SIG-M5 treated with dmso at 0.1 percent for 504 hours (cell line): ENCODE data around the gene JARID2.

Experiments
- DNase-seq: peaks from one replicate; lab custom pipeline; 2025; ENCODE audit not compliant: unreplicated experiment; lab: John Stamatoyannopoulos, UW

Gene JARID2

DNA sequence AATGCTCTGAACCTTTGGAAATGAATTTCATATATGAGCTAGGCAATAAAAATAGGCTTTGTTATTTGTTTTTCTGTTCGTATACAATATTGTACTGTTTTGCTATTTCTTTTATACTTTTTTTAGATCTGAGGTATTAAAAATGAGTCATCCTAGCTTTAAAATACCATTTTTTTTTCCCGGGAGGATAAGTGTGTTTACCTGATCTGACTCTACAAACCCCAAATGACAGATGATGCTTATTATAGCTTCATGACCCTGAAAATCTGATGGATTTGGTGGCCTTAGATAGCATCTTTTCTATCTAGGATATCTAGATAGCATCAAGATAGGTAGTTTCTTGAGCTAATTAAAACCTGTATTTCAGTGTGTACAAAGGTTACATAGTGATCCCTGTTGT lies 210.6 kb downstream of the JARID2 start:
- DNase-seq: no peak

DNA sequence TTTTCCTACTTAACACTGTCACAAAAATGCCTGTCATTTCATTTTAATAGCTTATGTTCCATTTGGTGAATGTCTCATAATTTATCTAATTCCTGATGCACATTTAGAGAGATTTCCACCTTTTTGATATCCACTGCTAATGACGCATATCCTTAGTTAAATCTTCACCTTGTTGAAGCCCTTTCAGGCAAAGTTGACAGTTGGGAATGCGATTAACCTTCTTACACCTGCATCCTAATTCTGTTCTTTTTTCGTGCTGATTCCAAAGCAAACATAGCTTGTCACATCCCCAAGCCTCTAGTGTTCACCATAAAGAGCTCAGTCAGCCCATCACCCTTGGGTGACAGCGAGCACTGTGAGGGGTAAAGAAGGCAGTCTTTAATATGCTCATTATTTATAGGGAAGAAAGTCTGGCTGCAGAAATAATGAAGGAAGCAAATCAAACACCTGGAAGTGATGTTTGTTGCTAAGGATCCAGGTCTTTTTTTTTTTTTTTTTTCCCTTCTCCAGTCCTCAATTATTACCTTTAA lies 211.3 kb downstream of the JARID2 start:
- no peak for DNase-seq

DNA sequence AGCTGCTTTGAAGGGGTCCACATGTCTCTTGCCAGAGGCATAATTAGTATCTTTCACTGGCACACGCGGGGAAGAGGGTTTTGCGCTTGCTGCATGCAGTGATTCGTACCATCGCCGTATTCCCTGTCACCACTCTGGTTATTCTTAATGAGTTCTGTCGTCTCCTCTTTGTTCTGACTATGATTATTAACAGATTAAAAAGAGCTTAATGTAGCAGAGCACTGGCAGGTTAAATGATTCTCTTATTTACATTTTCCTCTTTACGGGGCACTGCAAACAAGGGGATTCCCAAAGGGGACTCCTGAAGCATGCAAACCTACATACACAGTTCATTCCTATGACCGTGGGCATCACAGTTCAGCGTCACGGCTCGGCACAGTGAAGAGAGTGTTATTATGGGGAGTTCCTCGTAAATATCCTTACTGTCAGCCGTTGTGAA lies 212.2 kb downstream of the JARID2 start:
- no peak for DNase-seq

DNA sequence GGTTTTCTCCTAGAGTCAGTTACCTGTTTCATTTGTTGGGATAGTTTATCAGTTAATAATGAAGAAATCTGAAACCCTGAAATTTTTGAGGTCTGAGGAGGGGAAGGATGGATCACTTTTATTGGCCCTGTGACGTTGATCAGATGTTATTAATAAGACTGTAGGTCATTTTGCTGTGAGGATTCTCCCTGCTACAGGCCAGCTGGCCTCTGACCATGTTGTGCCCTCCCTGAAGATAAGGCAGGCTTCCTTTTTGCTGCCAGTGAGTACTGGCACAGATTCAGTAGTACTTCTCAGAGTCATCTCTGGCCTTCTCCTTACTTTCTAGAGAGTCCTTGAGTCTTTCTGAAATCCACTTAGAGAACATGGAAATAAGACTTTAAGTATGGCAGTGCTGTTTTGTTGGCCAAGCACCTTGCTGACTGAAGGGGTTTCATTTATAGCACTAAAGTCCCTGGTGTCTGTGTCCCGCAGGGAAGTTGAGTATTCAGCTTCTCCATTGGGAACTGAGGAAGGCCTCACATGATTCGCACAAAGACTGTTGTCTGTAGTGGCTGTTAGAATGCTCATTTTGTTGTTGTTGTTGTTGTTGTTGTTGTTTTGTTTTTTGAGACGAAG lies 214.3 kb downstream of the JARID2 start:
- DNase-seq: no peak

DNA sequence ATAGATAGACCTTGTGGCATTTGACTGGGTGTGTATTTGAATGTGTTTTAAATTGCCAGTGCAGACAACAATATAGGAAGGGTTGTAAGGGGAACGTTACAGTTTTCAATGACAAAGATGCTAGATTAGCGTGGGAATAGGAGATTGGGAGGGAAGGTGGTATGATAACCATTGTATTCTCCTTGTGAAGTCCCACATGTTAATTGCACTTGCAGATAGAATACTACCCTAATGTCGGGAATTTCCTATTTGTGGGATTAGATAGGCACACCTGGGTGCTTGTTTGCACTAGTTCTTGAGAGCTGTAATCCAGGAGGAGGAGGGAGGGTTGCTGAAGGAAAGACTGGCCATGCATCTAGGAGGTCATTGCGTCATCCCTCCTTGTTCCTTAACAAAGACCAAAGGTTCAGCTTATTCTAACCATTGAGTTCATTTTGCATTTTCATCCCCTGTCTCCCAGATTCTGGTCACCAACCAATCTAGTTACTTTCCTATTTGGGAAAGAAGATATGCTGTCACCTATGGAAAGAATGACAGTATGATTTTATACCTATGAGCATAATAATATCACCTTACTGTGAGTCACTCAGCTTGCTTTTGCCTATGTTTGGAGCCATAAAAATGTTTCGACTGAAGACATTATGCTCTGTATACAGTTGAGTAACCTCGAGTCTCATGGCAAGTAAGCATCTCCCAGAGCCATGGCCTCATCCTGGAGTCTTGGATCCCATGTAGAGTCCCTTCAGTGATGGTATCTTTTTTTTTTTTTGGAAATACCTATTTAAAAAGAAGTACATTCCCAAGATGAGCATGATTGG lies 215.5 kb downstream of the JARID2 start:
- no peak for DNase-seq

DNA sequence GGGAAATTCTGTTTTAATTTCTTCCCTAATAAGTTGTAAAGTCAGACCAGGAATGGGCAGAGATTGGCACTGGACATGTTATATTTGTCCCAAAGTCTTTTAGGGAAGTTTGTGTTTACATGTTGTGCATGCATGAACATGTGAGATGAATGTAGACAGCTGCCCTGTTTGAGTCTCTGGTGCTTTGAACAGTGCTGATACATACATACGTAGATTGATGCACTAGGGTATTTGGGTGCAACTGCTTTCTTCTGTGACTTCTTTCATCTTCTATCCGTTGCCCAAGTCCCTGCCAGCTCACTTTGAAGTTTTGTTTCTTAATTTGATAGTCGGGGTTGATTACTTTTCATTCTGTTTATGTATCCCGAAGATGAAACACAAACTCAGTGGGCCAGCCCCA lies 216.4 kb downstream of the JARID2 start:
- DNase-seq: no peak

DNA sequence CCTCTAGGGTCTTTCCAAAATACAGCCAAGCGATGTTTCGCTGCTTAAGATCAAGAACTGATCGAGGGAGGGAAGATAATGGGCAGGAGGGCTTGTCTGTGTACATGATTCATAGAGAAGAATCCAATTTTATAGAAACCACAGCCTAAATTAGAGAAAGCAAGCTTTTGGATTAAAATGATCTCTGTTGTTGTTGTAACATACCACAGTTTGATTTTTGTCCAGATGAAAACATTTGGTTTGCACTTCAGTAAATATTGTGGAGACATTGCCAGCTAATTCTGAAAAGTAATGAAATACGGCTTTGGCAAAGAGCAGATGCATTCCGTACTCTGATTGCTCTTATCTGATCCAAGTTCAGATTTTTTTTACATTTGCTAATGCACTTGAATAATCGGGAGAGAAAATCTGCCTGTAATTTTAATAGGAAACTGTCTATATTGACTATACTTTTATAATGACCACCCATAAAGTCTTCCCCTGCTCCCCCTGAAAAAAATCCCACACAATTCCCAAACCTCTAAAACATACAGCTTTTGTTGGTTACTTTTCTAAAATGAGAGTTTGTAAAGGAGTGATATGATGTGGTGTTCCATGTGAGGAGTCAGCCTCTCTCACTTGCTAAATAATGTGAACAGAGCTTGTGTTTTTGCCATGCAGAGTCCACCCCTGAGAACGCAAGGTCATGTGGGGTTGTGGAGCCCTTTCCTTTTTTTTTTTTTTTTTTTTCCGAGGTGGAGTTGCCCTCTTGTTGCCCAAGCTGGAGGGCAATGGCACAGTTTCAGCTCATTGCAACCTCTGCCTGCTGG lies 217.1 kb downstream of the JARID2 start:
- DNase-seq: no peak

DNA sequence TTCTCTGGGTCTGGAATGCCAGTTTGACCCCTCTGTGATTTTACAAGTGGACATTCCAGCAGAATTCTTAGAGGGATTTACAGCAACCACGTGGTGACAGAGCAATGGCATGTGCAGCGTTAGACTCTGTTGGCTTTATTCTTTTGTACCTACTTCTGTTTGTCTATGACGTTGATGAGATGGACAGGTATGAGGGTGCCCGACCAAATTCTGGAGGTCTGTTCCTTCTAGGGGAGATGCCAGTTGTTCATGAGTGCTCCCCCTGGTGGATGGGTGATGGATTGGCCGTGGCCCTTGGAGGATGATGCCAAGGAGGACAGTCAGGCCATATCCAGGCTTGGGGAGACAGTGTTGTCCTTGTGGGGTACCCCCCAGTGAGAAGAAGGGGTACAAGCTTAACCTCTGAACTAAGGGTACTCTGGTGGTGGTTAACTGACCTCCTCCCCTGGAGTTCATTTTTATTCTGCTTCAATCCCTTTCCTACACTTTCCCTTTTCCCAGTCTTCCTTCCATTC lies 218.4 kb downstream of the JARID2 start:
- peak; percentile 34 for DNase-seq

DNA sequence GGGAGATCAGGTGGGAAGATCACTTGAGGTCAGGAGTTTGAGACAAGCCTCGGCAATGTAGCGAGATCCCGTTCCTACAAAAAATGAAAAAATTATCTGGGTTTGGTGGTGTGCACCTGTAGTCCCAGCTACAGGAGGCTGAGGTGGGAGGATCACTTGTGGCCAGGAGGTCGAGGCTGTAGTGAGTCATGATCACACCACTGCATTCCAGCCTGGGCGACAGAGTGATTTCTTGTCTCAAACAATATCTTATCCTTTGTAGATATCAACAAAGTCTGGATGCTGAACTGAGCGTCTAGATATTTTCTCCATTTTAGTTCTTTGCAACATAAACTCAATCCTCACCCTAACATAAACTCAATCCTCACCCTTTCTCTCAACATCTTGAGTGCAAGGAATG lies 219.3 kb downstream of the JARID2 start:
- DNase-seq: no peak

DNA sequence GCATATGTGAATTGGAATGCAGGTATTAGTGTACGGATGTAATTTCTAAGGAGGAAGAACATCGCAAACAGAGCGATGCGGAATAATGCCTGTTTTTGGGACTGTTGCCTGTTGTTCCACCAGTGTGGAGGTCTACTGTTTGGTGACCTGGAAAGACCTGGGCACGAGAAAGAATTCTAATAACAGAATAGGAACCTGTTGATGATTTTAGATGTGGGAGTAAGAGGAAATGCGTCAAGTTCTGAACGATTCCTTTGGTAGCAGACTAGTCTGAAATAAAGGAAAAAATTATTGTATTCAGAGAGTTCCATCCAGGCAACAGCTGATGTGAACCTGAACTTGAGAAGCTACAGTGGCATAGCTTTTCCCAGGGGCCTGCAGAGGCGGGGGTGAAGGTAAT lies 224.9 kb downstream of the JARID2 start:
- no peak for DNase-seq

DNA sequence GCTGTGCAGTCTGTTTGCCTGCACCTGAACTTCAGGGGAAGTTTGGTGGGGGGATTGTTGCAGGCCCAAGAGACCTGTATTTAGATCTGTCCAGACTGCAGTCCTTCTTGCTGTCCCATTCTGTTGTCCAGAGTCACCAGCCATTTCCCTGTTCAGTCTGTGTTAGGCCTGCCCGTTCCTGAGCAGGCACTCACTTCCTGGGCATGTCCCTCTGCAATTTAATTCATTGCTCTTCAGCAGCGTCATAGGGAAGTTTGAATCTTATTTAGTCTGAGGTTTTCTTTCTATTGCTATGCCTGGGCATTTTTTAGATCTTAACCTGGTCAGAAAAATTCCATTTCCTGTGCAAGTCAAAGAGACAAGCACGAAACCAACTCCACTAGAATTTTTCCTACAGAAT lies 226.8 kb downstream of the JARID2 start:
- no peak for DNase-seq

DNA sequence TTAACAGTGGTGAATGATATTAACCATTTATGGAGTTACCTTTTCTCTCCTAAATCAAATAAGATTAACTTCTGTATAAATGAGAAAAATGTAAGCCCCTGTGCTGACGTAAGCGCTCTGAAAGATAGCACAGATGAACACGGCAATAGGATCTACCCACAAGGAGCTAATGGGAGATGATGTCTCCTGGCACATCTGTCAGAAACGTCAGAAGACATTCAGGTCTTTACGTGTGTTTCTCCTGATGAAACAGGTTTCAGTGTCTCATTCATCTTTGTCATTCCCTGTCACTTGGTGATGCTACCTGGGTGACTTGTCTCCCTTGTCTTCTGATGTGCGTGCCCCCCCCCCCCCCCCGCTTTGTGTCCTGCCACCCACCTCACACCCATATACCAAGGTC lies 227.3 kb downstream of the JARID2 start:
- DNase-seq: no peak

DNA sequence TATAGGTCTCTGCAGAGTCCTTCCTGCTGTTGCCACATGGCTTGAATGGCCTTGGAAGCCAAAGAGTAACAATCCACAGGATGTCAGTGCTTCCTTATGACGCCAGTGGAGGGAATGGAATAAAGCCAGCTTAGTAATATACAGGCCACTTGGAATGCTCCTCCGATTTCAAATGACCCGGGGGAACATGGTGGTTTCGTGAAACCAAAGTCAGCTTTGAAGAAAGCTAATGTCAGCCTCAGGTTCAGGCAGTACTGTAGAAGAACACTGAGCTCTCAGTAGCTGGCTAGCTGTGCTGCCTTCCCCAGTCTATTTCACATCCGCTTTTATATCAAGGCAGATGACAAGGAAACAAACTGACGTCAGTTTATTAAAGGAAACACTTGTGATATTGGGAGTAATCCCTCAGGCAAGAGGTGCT lies 227.9 kb downstream of the JARID2 start:
- no peak for DNase-seq

DNA sequence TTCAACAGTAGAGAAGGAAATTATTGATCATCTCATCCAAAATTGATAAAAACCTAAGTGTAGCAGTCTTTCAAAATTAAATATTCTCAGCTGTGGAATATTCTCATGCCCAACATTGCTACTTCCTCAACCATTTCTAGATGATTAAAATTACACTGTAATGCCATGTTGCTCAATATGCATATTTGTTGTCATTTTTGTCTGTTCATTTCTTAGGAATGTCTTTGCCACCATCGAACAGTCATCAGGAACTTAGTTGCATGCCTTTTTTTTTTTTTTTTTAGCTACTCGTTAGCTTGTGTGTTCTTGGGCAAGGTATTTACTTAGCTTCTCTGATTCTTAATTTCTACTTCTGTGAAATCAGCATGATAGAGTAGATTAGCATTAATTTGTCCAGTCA lies 228.3 kb downstream of the JARID2 start:
- no peak for DNase-seq

DNA sequence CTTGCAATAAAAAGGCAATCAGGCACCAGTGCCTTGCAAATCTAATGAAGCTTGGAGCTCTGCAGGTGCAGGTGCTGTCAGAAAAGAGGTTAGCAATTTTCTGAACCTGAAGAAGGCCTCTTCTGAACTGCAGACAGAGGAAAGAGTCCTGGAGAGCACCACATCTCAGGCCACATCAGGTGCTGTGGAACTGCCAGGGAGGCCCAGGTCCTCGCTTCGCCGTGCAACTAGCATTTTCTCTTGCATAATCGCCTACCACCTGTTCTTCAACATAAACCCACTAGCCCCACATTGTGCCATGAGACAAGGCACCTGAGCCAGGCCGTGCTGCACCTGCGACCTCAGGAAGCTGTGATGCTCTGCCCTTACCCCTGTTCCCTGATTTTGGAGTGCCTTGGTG lies 229.4 kb downstream of the JARID2 start:
- no peak for DNase-seq

DNA sequence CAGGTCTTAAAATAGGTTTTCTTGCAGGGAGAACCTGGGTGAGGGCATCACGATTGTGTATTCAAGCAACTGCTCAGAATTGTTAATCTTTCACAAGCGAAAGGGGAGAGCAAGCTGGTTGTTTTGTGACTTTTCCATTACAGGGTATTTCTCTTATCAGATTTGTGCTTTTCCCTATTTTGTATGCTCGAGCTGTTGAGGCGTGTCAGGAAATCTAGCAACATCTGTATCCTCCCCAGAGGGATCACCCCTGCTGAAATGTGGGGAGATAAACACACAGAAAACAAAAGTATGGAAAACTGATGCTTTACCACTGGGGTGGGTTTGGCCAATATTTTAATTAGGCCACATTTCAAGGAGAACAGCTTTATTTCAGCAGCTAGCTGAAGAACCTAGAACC lies 230.0 kb downstream of the JARID2 start:
- DNase-seq: no peak

DNA sequence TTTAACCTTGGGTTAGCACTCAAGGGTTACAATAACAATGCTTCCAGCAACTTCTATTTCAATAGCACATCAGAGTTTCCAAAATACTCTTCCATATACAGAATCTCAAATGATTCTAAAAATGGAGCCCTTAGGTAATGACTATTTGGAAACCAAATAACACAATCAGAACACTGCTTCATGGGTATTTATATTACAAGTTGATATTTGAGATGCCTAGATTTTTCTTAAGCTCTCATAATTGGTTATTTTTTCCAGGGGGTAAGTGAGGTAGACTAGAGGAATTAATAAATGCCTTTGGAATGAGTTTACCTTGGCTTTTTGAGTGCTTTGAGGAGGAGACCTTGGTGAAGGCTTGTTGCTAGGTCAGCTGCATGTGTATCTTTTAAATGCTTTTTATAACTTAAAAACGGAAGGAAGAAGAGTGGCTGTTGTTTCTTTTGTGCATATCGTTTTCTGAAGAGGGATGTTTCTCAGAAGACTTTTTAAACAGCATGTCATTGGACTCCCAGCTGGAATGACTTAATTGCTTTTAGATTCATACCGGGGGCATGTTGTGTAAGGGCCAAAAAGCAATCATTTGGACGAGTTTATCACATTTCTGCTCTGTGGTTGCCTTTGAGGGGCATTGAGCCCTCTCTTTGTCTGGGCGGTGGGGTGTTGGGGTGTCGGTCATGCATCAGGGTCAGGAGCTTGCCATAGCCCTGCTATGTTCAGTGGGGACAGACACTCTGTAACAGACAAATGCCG lies 230.9 kb downstream of the JARID2 start:
- no peak for DNase-seq

DNA sequence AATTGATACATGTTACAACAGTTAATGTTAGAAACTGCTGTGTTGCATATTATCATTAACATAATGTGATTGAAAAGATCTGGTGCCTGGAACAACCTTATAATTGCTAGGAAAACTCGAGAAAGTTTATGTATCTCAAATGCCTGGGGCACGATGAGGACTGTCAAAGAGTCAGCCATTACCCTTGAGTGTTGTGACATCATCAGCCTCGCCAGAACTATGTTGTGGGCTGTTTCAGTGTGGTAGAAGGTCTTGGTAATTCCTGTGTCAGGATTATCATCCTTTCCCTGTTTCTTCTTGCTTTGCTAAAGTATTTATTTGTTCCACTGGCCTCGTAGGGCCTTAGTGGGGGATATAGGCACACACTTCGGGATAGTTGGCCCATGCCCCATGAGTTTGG lies 231.9 kb downstream of the JARID2 start:
- DNase-seq: no peak

DNA sequence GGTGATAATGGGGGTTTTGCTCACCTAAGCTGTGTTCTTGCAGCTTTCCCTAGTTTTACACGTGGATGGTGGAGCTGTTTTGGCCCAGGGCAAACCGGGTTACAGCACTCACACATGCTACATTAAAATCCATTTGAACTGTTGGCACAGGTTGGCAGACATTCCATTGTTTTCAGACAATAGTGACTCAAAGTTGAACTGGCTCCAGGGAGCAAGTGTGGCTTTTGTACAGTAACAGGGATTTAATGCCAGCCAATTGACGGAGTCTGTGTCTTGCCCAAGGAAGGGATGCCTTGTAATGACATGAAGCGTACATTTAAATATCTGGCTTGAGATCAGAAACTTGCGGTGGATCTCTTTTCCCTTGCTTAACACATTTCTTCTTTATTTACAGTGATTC lies 233.9 kb downstream of the JARID2 start:
- no peak for DNase-seq

DNA sequence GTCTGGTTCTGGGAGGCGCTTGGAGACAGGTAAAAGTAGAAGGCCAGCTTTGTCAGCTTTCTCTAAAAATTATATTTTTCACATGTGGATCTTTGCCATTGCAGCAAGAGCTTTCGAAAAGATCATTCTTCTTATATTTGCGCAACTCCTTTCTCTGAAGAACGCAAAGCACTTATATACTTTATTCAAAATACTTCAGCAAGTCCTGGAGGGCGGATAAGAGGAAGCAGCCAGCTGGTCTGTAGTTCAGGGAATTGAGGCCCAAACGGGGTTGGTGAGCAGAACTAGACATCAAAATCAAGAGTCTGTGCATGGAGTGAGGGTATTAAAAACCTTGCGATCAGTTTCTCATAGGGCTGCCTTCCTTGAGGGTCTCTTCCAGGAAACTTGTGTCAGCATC lies 234.7 kb downstream of the JARID2 start:
- no peak for DNase-seq
